ENCODE results near the gene PITPNM1.
A peak's percentile ranks its signal among the peaks of the same experiment; 100 is the strongest.
"Not testable (repeated sequence)": the region's sequence is repeated elsewhere in the genome, so short reads cannot be mapped to it uniquely, and the experiment has no call there.

PITPNM1 gene

GRCh38 chr11:67522844-67523555 is 17.8 kb upstream of the PITPNM1 start, which contains the start of gene CABP2:
CABP2 (minus strand) TSS chr11:67523446; CDS start chr11:67523326, 120 bp downstream.
- no peak for DNase-seq

- no peak for DNase-seq
Measured at GRCh38 chr11:67522338-67522737, 17.2 kb upstream of the PITPNM1 start.

GRCh38 chr11:67521924-67522323 is 16.8 kb upstream of the PITPNM1 start:
- DNase-seq = no peak

- no peak for DNase-seq
Measured at GRCh38 chr11:67520856-67521824, 16.0 kb upstream of the PITPNM1 start.

- no peak for DNase-seq
Measured at GRCh38 chr11:67519726-67520125, 14.6 kb upstream of the PITPNM1 start.

GRCh38 chr11:67517784-67518552 is 12.8 kb upstream of the PITPNM1 start:
- DNase-seq = no peak

- no peak for DNase-seq
Measured at GRCh38 chr11:67516806-67517205, 11.6 kb upstream of the PITPNM1 start.

GRCh38 chr11:67514116-67514515 is 9.0 kb upstream of the PITPNM1 start:
- DNase-seq = no peak

- not testable (repeated sequence) for DNase-seq
Measured at GRCh38 chr11:67511558-67511957, 6.4 kb upstream of the PITPNM1 start.

GRCh38 chr11:67510023-67510345 is 4.8 kb upstream of the PITPNM1 start:
- DNase-seq = no peak

- DNase-seq = peak; percentile 96
Measured at GRCh38 chr11:67508486-67509121, 3.4 kb upstream of the PITPNM1 start.

- peak; percentile 100 for DNase-seq
Measured at GRCh38 chr11:67507864-67508485, 2.8 kb upstream of the PITPNM1 start, which contains the start of gene CDK2AP2. CDK2AP2 (minus strand) TSS chr11:67508162; CDS start chr11:67508082, 80 bp downstream.

- no peak for DNase-seq
Measured at GRCh38 chr11:67507242-67507863, 2.2 kb upstream of the PITPNM1 start.

GRCh38 chr11:67506426-67507051 is 1.4 kb upstream of the PITPNM1 start:
- no peak for DNase-seq

- peak; percentile 79 for DNase-seq
Measured at GRCh38 chr11:67505605-67506396, 638 bp upstream of the PITPNM1 start.

- peak; percentile 38 for DNase-seq
Measured at GRCh38 chr11:67504005-67504949, 886 bp downstream of the PITPNM1 start.

- DNase-seq = no peak
Measured at GRCh38 chr11:67503119-67504004, 1.8 kb downstream of the PITPNM1 start.
